GM10266 (cell line): ENCODE results near the gene MAP4K4.

Experiments used
- DNase-seq: peaks from one replicate; pipeline ENCODE4 v3.0.0; 2012; ENCODE audit errors: extremely low spot score
- CTCF ChIP-seq: IDR thresholded peaks from 2 replicates; pipeline ENCODE4 v1.5.1; 2012; ENCODE audit warnings: mild to moderate bottlenecking, low read depth; ENCODE audit not compliant: control insufficient read depth, insufficient read depth; ENCODE audit errors: missing control alignments

Gene MAP4K4

GRCh38 chr2:101751875-101752619 lies 54.5 kb downstream of the MAP4K4 start:
- TF ChIP-seq CTCF: no peak
- peak; percentile 43 for DNase-seq

GRCh38 chr2:101752716-101753616 lies 55.5 kb downstream of the MAP4K4 start:
- no peak for TF ChIP-seq CTCF

GRCh38 chr2:101753720-101754490 lies 56.4 kb downstream of the MAP4K4 start:
- DNase-seq: peak; percentile 30

More at GRCh38 chr2:101752716-101753616, 55.5 kb downstream of the MAP4K4 start:
- no peak for DNase-seq

GRCh38 chr2:101754618-101755017 lies 57.1 kb downstream of the MAP4K4 start:
- TF ChIP-seq CTCF: no peak
- no peak for DNase-seq

More at GRCh38 chr2:101753720-101754490, 56.4 kb downstream of the MAP4K4 start:
- TF ChIP-seq CTCF: no peak

- no peak for TF ChIP-seq CTCF
- DNase-seq: no peak
Observed at GRCh38 chr2:101756266-101756665, 58.8 kb downstream of the MAP4K4 start.

- no peak for TF ChIP-seq CTCF
- DNase-seq: no peak
Observed at GRCh38 chr2:101758001-101758400, 60.5 kb downstream of the MAP4K4 start.
